Thymus (tissue), 11 donors: ENCODE measurements around the gene NYNRIN. TPM values are rescaled to one million over a fixed set of nuclear protein-coding genes. Genes with fewer than 3 reads are reported as not detected.

Experiments
- DNase-seq, 9 donors: peaks; one replicate each; pipeline ENCODE4 v3.0.0-alpha.2; 2013; ENCODE audit warnings: low spot score in 9 of 9, low read depth in 6 of 9, missing footprints in 1 of 9
- H3K27ac ChIP-seq, 2 donors: one replicate each; pipeline ENCODE4 v1.5.1; 2013; ENCODE audit warnings: control low read depth in 1 of 2, low read depth in 1 of 2, low read length in 1 of 2, mild to moderate bottlenecking in 1 of 2, moderate library complexity in 1 of 2
- H3K27me3 ChIP-seq, 2 donors: one replicate each; pipeline ENCODE4 v1.5.1; 2013; ENCODE audit warnings: low read length in 1 of 2; ENCODE audit not compliant: control insufficient read depth in 2 of 2, insufficient read depth in 1 of 2
- H3K36me3 ChIP-seq, 2 donors: one replicate each; pipeline ENCODE4 v1.5.1; 2013; ENCODE audit warnings: low read length in 1 of 2, mild to moderate bottlenecking in 1 of 2, moderate library complexity in 1 of 2; ENCODE audit not compliant: control insufficient read depth in 2 of 2, insufficient read depth in 2 of 2
- H3K4me1 ChIP-seq, 2 donors: one replicate each; pipeline ENCODE4 v1.5.1; 2013; ENCODE audit warnings: low read length in 2 of 2; ENCODE audit not compliant: control insufficient read depth in 2 of 2, insufficient read depth in 2 of 2
- H3K4me3 ChIP-seq, 2 donors: one replicate each; pipeline ENCODE4 v1.5.1; 2013; ENCODE audit warnings: low read length in 2 of 2, control low read depth in 1 of 2, mild to moderate bottlenecking in 1 of 2
- H3K9me3 ChIP-seq, 2 donors: one replicate each; pipeline ENCODE4 v1.5.1; 2013; ENCODE audit warnings: low read length in 1 of 2, mild to moderate bottlenecking in 1 of 2; ENCODE audit not compliant: control insufficient read depth in 2 of 2, insufficient read depth in 1 of 2
- WGBS: extraction: QIAGEN DNeasy Blood & Tissue Kit; methylation state at CpG from one replicate; pipeline ENCODE4 v1.1.7; 2013; 5-methylcytosine and 5-hydroxymethylcytosine counted together
- polyA plus RNA-seq: library from polyadenylated mRNA; stranded (reverse); fragments of 200-250 nt; gene quantifications from one replicate; pipeline ENCODE4 v1.2.3, GENCODE V29; 2013
- total RNA-seq: library from RNA; stranded (reverse); fragments of 120-200 nt; gene quantifications from one replicate; pipeline ENCODE4 v1.2.4, GENCODE V29; 2013
- donor health status: healthy.

NYNRIN gene
- total and polyA plus RNA-seq, 2 donors = 3.1 to 4.3 TPM

DNA sequence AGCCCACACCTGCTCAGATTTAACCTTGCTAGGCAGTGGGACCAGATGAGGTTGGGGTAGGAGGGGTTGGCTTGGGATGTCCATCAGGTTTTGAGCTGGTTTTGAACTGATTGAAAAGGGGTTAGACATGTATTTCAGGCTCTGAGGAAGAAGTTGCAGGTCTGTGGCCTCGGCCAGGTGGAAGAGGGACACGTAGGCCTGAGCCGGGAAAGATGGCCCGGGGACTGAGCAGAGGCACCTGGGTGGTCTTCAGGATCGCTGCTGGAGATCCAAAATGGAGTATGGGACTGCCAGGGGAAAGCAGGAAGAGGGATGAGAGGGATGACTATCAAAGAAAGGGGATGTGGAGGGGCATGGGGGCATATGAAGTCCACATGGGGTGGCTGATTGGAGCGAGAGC, 7.6 kb downstream of the NYNRIN start:
- Histone ChIP-seq H3K4me1 (peaks cover 0 to 5% of the 10 kb centered on the region in 2 donors), H3K36me3 (no peaks in the 10 kb centered on the region)

DNA sequence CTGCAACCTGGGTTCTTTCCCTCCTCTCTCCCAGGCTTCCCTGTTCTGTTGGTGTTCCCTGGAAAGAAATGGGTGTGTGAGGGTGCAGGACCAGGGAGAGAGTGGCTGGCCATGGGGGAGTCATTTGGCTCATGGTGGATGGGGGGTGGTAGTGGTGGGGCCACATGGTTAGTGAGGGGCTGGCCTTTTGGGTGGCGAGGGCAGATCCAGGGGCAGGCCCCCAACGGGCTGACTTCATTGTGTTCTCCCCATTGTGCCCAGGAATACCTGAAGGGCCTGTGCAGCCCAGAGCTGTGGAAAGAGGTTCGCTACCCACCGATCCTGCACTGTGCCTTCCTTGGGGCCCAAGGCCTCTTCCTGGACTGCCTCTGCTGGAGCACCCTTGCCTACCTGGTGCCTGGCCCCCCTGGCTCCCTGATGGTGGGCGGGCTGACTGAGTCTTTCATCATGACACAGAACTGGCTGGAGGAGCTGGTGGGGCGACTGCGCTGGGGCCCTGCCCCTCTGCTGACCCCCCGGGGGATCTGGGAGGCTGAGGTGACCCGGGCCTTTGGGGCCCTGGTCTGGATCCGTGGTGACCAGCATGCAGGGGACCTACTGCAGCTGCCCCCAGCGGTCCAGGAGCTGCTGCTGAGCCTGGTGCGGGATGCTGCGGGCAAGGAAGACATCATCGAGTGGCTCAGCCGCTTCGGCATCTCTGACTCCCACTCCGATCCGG, 9.0 kb downstream of the NYNRIN start:
- DNase-seq = no peak
- Histone ChIP-seq H3K4me3 (no peak overlapping the region), H3K27ac (no peak overlapping the region), H3K27me3 (no peaks in the 10 kb centered on the region), H3K4me1 (no peaks in the 10 kb centered on the region), H3K9me3 (no peaks in the 10 kb centered on the region), H3K36me3 (no peaks in the 10 kb centered on the region)
- WGBS = 98% methylated on average over 18 of the region's 18 CpGs

More for the DNA sequence above, 7.6 kb downstream of the NYNRIN start:
- 96% methylated on average over 6 of the region's 6 CpGs for WGBS
- Histone ChIP-seq H3K4me3 (no peak overlapping the region), H3K27me3 (no peaks in the 10 kb centered on the region), H3K9me3 (no peaks in the 10 kb centered on the region), H3K27ac (no peak overlapping the region)
- no peak for DNase-seq

DNA sequence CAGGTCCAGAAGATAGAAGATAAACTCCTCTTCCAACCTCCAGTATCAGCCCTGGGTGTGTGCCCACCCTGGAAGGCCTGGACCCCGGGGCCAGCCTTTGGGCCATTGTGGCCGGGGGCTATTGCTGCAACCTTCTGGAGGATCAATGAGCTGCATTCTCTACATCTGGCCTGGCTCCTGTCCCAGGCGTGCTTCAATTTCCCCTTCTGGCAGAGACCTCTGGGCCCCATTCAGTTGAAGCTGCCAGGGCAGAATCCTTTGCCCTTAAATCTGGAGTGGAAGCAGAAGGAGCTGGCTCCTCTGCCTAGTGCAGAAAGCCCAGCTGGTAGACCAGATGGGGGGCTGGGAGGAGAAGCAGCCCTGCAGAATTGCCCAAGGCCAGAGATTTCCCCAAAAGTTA, 10.0 kb downstream of the NYNRIN start:
- H3K36me3 ChIP-seq = peaks cover 0 to under 1% of the 10 kb centered on the region in 2 donors
- 94% methylated on average over 3 of the region's 3 CpGs for WGBS
- H3K27me3 ChIP-seq = no peaks in the 10 kb centered on the region
- DNase-seq = no peak
- no peaks in the 10 kb centered on the region for H3K9me3 ChIP-seq
- no peak overlapping the region for H3K4me3 ChIP-seq
- H3K4me1 ChIP-seq = no peaks in the 10 kb centered on the region
- H3K27ac ChIP-seq = no peak overlapping the region

DNA sequence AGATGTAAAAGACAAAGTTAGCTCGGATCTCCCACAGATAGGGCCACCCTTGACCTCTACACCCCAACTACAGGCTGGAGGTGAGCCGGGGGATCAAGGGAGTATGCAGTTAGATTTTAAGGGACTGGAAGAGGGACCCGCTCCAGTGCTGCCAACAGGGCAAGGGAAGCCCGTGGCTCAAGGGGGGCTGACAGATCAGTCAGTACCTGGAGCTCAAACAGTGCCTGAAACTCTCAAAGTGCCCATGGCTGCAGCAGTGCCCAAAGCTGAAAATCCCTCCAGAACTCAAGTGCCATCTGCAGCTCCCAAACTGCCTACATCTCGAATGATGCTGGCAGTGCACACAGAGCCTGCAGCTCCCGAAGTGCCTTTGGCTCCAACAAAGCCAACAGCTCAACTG, 10.4 kb downstream of the NYNRIN start:
- no peaks in the 10 kb centered on the region for H3K27me3 ChIP-seq
- H3K4me3 ChIP-seq = no peak overlapping the region
- H3K36me3 ChIP-seq = peaks cover 0 to 3% of the 10 kb centered on the region in 2 donors
- H3K27ac ChIP-seq = no peak overlapping the region
- WGBS = 93% methylated on average over 6 of the region's 6 CpGs
- DNase-seq = no peak
- H3K4me1 ChIP-seq = no peaks in the 10 kb centered on the region
- no peaks in the 10 kb centered on the region for H3K9me3 ChIP-seq

DNA sequence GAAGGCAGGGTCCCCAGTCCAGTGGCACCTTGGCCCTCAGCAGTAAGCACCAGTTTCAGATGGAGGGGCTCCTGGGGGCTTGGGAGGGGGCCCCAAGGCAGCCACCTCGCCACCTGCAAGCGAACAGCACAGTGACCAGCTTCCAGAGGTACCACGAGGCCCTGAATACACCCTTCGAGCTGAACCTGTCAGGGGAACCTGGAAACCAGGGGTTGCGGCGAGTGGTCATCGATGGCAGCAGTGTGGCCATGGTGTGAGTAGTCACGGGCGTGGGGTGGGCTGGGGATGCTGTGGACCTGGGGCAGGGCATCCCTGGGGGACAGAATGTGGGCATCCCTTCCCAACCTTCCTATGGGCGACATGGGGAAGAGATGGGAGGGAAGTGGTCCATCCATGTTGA, 11.2 kb downstream of the NYNRIN start:
- no peaks in the 10 kb centered on the region for H3K4me1 ChIP-seq
- H3K27me3 ChIP-seq = no peaks in the 10 kb centered on the region
- DNase-seq = no peak
- WGBS = 96% methylated on average over 10 of the region's 10 CpGs
- no peak overlapping the region for H3K4me3 ChIP-seq
- H3K9me3 ChIP-seq = no peaks in the 10 kb centered on the region
- H3K27ac ChIP-seq = no peak overlapping the region
- H3K36me3 ChIP-seq = peaks cover 0 to 3% of the 10 kb centered on the region in 2 donors

DNA sequence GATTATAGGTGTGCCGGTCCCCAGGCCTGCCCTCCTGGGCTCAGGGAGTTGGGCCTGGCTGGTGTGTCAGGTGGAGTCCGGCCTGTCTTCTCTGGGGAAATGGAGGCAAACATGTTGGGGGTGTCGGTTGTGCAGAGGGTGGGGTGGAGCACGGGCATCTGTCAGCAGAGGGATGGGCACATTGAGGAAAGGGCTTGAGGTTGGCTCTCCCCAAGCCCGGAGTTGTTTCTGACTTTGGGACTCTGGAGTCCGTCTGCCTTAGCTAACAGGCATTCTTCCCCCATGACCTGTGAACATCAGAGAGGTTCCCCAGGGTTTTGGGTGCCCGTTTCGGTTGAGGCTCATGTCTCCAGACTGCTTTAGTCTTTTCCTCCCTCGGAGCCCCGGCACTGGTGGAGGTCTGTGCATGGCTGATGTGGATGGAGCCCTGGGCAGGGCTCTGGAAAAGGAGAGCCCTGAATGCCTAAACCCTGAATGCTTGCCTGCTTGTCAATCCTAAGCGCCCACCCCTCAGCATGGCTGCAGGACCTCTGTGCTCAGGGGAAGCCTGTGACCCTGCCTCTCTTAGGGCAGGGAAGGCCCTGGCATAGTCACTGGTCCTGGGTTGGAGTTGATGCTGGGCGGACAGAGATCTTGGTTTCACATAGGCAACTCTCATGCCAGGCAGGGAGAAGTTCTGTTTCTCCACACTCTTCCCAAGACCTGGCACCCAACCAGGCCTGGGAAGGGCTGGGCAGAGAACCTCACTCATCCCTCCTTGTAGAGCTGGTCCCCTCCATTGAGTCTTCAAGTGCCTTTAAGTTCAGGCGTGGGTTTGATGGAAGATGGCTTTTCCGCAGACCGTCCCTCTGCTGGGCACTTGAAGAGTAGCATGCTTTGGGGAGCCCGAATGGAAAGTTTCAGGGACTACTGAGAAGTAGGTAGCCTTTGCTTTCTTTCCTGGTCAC, 12.9 kb downstream of the NYNRIN start:
- Histone ChIP-seq H3K9me3 (no peaks in the 10 kb centered on the region), H3K27me3 (no peaks in the 10 kb centered on the region), H3K4me1 (no peaks in the 10 kb centered on the region), H3K27ac (no peak overlapping the region), H3K36me3 (peaks cover 0 to 4% of the 10 kb centered on the region in 2 donors), H3K4me3 (no peak overlapping the region)
- 84% methylated on average over 16 of the region's 16 CpGs for WGBS
- DNase-seq = peak in 1 of 9 donors; percentile 64

DNA sequence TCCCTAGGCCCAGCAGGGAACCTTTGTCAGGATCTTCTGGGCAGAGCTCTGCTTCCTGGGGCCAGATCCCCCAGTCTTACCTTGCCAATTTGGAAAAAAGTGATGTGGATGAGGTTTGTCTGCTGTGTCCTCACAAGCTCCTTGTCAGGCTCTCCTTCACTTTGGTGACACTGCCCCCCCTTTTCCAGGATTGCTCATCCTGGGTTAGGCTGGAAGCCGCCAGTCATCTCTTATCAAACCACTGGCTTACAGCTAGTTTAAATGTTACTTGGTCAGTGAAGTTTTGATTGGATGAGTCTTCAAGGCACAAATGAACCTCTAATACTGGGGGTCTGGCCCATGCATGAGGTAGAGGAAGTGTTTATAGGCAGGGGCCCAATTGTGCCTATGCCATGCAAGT, 15.3 kb downstream of the NYNRIN start:
- Histone ChIP-seq H3K27me3 (no peaks in the 10 kb centered on the region), H3K36me3 (peaks cover 0 to 4% of the 10 kb centered on the region in 2 donors), H3K9me3 (no peaks in the 10 kb centered on the region), H3K4me1 (no peaks in the 10 kb centered on the region), H3K27ac (no peak overlapping the region), H3K4me3 (no peak overlapping the region)
- DNase-seq = no peak
- WGBS = 98% methylated on average over 1 of the region's 1 CpG

DNA sequence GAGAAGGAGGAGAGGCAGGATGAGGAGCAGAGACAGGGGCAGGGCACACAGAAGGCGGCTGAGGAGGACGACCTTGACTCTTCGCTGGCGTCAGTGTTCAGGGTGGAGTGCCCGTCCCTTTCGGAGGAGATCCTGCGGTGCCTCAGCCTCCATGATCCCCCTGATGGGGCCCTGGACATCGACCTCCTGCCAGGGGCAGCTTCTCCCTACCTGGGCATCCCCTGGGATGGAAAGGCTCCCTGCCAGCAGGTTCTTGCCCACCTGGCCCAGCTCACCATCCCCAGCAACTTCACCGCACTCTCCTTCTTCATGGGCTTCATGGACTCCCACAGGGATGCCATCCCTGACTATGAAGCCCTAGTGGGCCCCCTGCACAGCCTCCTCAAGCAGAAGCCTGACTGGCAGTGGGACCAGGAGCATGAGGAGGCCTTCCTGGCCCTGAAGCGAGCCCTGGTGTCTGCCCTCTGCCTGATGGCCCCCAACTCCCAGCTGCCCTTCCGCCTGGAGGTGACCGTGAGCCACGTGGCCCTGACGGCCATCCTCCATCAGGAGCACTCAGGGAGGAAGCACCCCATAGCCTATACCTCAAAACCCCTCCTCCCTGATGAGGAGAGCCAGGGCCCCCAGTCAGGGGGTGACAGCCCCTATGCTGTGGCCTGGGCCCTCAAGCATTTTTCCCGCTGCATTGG, 16.1 kb downstream of the NYNRIN start:
- Histone ChIP-seq H3K27me3 (no peaks in the 10 kb centered on the region), H3K27ac (no peak overlapping the region), H3K36me3 (peaks cover 0 to 4% of the 10 kb centered on the region in 2 donors), H3K4me1 (no peaks in the 10 kb centered on the region), H3K9me3 (no peaks in the 10 kb centered on the region), H3K4me3 (no peak overlapping the region)
- 95% methylated on average over 15 of the region's 15 CpGs for WGBS
- no peak for DNase-seq
